ENCODE results near the gene IFT81.
"Not testable (repeated sequence)": the region's sequence is repeated elsewhere in the genome, so short reads cannot be mapped to it uniquely, and the experiment has no call there.

The IFT81 gene

DNA sequence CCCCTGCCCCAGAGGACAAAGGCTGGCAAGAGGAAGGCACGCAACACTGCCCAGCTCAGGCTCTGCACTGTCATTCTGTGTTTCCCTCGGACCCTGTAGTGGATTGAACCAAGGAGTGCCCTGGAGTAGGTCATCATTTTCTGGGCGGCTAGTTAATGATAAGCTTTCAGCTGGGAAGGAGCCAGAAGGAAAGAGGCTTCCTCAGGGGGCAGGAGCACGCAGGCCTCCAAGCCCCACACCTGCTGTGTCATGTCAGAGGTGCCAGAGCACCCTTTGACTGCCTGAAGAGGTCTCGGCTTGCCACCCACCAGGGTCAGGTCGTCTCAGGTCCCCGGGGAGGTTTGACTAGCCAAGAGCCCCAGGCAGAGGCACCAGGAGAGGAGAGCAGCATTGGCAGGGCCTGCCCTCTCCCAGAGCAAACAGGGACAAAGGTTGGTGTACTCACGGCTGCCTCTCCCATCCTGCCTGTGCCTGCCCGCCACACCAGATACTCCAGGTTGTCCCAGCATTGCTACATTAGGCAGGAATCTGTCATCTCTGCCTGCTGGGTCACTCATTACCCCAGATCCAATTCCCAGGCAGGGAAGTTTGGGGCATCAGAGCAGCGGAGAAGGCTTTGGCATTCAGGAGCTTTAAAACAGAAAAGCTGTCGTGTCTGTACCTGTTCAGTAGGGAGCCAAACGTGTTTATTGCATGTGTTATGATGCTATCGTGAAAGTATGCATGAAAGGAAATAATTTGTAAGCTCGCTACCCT, 123.4 kb downstream of the IFT81 start:
- DNase-seq: peak in 2 of 14 donors; percentile 3 to 7

DNA sequence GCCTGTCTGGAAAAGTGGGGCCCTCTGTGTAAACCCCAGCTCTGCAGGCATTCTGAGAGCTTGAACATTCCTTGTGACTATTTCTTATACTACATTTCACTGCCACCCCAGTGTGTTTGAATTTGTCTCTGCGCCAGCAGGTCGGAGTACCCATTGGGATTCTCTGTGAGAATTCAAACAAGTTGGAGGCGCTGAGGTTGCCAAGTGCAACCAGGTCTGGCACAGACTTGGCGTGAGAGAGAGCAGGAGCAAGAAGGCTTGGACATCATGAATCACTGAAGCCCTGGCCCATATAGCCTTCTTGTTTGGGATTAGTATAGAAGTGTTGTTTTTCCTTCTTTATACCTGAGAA, 123.9 kb downstream of the IFT81 start:
- DNase-seq: peak in 1 of 14 donors; percentile 4

DNA sequence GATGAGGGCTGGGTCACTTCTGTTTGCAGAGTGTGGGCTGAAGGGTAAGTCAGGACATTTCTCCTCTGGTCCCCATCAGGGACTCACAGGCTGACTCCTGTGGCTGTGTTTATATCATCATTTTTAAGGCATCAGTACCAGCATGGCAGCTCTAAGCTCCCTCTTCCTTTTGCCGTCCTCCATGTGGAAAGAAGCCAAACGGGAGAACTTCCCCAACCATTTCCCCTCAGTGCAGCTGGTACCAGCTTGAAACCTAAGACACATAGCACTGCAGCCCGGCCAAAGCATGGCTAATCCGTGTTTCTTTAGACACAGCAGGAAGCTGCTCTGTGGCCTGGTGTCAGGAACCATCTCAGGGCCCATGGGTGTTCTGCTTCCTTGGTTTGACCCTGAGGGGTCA, 124.9 kb downstream of the IFT81 start:
- DNase-seq: no peak

DNA sequence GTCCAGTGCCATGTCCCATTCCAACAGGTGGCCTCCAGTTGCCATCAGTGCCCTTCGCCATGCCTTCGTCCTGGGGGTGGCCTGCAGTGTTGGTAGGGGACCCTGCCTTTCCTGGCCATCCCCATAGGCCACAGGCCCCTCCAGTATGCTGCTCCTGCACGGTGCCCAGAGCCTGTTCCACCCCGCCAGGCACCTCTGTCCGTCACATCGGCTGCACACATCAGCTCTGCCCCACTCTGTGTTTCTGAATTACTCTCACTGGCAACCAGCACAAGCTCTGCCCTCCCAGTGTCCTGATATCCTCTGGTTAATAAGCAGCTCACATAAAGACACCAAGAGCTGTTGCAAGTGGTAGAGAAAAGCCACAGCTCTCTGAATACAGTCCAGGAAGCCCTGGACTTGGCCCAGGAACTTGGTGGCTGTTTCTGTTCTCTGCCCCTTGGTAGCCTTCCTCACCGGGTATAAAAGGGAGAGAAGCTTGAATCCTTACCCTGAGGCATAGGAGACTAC, 125.6 kb downstream of the IFT81 start:
- DNase-seq: peak in 7 of 14 donors; percentile 8 to 33 (median 19)

DNA sequence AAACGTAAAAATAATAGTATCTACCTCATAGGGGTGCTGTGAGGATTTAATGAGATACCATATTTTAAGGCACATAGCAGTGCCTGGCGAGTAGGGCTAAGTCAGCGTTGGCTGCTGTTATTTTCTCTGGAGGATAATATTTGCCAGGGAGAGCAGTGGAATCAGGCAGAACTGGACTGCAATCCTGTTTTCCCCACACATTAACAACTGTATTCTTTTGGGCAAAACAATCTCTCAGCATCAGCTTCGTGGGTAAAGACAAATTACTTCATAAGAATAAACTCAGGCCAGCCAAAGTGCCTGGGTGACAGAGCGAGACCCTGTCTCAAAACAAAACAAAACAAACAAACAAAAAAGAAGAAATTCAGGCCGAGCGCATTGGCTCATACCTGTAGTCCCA, 127.2 kb downstream of the IFT81 start:
- no peak for DNase-seq

DNA sequence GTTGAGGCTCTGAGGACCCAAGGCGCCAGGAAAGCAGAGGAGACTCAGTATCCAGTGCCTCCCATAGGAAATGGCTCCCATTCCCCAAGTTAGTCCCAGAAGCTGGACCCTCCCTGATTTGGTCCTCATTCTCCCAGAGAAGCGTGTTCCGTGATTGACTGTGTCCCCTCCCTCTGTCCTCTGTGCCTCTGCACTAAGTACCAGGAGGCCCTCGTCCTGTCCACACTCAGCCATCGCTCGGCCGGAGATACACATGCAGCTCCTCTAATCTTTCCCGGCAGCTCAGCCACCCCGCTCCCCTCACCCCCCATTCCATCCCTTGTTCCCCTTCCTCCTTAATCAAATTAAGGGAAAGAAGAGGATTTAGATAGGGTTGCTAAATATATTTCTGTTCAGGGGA, 128.6 kb downstream of the IFT81 start:
- DNase-seq: no peak

DNA sequence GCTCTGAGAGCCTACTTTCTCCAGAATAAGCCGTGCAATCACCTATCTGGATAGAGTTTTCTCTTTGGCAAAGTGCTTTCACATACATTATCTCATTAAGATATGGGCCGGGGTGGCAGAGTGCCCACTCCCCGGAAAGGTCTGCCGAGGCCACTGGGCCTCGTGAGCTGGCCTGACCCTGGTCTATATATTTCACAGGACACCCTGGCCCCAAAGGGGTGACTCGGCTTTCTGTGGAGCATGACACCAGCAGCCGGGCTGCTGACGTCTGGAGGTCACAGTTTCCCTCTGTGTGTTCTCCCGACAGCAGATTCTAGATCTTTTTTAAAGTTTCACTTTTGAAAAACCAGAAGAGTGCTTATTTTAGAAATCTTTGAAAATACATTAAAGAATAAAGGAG, 129.0 kb downstream of the IFT81 start:
- DNase-seq: peak in 3 of 14 donors; percentile 4 to 23 (median 6)

DNA sequence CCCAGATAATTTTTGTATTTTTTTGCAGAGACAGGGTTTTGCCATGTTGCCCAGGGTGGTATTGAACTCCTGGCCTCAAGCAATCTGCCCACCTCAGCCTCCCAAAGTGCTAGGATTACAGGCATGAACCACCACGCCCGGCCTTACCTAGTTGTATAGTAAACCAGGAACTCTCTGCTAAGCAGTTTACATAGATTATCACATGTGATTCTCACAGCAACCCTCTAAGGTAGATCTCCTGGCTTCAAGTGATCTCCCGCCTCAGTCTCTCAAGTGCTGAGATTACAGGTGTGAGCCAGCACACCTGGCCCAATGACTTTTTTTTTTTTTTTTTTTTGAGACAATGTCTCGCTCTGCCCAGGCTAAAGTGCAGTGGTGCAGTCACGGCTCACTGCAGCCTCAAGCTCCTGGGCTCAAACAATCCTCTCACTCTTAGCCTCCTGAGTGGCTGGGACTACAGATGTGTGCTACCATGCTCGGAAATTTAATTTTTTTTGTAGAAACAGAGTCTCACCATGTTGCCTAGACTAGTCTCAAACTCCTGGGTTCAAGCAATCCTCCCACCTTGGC, 130.9 kb downstream of the IFT81 start:
- no peak for DNase-seq

DNA sequence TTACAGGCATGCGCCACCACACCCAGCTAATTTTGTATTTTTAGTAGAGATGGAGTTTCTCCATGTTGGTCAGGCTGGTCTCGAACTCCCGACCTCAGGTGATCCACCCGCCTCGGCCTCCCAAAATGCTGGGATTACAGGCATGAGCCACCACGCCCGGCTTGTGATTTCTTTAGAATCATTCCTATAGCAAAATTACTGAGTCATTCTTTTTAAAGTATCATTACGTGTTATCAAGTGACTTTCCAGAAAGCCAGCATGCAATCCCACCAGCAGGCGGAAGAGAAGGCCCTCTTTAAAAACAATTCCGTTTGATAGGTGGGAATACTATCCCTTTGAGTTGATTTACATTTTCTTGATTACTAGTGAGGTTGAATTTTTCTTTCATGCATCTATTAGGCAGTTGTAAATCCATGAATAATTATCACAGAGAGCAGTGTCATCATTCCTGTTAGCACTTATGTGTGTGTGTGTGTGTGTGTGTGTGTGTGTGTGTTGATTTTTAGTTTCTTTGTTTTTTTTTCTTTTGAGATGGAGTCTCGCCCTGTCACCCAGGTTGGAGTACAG, 131.8 kb downstream of the IFT81 start:
- not testable (repeated sequence) for DNase-seq

DNA sequence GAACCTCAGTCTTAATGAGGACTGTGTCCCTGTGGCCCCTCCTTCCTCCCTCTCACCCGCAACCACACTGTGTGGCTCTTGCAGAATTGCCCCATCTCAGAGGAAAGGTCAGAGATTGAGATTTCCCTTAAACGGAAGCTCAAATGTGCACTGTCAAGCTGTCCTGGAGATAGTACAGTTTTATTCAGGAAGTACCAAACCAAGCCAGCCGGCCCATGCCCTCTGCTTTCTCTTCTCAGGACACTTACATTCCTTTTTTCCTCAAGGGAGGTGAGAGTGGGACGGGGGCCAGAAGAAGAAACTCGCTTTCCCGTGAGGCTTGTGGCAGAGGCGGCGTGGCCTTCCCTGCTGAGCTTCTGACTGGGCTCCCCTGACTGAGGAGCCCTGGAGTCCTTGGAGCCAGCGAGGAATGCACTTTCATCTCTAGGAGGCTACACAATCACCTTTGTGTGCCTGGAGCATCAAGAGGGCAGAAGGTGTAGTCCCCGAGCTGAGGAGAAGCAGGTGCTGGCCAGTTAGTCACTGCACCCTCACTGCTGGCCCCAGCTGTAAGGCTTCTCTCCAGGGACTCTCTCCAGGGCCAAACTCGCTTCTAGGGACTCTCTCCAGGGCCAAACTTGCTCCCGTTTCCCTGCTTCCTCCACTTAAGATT, 132.7 kb downstream of the IFT81 start:
- no peak for DNase-seq

DNA sequence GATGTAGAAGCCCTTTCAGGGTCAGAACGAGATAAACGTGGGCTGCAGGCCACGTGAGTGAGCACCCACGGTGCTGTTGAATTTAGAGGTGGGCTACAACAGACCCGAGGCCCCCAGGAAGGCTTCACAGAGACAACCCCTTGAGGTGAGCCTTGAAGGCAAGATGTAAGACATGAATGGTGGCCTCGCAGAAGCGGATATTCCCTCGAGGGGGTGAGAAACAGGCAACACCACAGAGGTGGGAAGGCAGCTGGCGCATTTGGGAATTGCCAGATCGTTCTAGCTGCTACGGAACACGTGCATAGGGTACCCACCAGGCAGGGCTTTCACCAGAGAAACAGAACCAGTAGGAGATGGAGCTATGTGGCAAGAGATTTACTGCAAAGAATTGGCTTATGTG, 134.3 kb downstream of the IFT81 start:
- DNase-seq: no peak

DNA sequence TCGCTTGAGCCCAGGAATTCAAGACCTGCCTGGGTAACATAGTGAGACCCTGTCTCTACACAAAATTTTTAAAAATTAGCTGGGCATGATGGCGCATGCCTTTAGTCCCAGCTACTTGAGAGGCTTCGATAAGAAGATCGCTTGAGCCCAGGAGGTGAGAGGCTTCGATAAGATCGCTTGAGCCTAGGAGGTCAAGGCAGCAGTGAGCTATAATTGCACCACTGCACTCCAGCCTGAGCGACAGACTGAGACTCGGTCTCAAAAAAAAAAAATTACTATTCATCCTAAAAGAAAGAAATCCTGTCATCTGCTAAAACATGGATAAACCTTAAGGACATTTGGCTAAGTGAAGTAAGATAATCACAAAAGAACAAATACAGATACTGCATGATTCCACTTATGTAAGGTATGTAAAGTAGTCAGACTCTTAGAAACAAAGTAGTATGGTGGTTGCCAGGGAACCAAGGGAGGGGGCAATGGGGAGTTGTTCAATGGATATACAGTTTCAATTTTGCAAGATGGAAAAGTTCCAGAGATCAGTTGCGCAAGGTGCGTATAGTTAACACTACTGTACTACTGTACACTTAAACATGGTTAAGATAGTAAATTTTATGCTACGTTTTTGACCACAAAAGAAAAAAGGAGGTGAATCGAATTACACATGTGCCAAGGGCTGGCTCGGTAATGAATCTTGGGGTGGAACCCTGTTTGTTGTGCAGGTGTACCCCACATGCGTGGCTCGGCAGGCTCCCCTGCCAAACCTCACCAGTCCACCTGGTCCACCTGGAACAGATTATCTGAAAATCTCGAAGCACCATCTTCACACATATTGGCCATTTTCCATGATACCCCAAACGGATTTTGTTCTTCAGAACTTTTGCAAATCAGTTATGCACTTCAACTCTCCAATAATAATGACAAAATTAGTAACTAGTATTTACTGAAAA, 138.6 kb downstream of the IFT81 start:
- no peak for DNase-seq

DNA sequence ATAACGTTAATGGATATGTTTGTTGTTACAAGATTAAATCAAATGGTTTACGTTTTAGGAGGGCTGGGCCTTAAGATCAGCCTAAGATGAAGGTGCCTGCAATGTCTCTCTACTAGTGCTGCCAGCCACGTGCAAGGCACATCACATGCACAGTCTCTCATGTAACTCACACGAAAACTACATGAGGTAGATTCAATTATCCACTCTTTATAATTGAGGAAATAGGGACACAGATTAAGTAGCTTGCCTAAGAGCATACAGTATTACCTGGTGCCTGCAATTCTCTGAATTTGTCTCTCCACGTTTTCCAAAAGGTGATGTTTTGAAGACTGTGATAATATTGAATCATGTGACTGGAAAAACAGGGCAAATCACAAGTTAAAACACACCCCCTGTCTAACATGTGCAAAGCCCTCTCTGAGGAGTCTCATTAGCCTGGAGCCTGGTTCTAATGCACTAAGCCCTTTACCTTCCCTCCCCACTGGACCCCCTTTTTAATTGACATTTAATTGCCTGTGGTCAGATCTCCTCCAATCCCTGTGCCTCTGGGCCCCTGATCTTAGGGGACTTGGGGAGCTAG, 142.3 kb downstream of the IFT81 start:
- no peak for DNase-seq

DNA sequence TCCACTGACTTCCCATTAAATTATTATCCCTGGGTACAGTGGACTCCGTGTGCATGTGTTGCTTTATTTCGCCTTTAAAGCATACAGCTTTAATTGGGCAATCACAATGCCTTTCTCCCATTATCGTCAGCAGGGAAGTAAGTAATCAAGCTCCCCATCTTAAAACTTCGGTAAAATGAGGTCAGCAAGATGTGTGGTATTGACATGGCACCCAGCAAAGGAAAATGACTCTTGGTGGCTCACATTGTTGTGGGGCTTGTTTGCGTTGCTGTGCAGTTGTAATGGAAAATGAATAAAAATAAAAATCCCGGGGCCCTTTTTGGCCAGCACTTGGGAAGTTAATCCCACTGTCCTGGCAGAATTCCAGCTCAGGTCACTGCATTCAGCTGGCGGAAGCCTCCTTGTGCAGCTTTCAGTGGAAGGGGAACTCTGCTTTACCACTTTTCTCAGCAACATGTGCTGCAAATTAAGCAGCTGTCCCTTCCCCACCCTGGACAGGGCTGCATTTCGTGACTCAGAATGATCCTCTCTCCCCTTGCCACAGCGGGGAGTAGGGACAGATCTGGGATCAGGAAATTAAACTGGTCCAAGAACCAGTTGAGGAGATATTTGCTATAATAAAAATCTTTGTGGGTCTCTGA, 142.9 kb downstream of the IFT81 start:
- peak in 2 of 14 donors; percentile 4 to 10 for DNase-seq
